Measurements from ENCODE around the gene PPM1K.
"Not testable (repeated sequence)": the region's sequence is repeated elsewhere in the genome, so short reads cannot be mapped to it uniquely, and the experiment has no call there.

DNA sequence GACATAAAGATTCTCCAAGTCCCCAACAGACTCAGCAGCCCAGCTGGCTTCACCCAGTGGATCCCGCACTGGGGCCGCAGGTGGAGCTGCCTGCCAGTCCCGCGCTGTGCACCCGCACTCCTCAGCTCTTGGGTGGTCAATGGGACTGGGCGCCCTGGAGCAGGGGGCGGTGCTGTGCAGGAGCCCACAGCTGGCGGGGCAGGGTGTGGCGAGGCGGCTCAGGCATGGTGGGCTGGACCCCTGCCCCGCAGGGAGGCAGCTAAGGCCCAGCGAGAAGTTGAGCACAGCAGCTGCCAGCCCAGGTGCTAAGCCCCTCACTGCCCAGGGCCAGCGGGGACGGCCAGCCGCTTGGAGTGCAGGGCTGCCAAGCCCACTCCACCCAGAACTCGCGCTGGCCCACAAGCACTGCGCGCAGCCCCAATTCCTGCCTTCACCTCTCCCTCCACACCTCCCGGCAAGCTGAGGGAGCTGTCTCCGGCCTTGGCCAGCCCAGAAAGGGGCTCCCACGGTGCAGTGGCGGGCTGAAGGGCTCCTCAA lies 28.8 kb upstream of the PPM1K start:
- TF ChIP-seq, protein P1, sequence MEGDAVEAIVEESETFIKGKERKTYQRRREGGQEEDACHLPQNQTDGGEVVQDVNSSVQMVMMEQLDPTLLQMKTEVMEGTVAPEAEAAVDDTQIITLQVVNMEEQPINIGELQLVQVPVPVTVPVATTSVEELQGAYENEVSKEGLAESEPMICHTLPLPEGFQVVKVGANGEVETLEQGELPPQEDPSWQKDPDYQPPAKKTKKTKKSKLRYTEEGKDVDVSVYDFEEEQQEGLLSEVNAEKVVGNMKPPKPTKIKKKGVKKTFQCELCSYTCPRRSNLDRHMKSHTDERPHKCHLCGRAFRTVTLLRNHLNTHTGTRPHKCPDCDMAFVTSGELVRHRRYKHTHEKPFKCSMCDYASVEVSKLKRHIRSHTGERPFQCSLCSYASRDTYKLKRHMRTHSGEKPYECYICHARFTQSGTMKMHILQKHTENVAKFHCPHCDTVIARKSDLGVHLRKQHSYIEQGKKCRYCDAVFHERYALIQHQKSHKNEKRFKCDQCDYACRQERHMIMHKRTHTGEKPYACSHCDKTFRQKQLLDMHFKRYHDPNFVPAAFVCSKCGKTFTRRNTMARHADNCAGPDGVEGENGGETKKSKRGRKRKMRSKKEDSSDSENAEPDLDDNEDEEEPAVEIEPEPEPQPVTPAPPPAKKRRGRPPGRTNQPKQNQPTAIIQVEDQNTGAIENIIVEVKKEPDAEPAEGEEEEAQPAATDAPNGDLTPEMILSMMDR (conservative IDR thresholded peaks at IDR 0.05 in 1 of 2, IDR thresholded peaks at IDR 0.05 in 1 of 2; ENCODE audit: extremely low read depth in 1 of 2, insufficient read depth in 1 of 2, low read depth in 1 of 2, low read length in 2 of 2) = not testable (repeated sequence)
- not testable (repeated sequence) for TF ChIP-seq EZH2 (IDR thresholded peaks at IDR 0.05; ENCODE audit: borderline replicate concordance, low read length)

Measured in mammary epithelial cell (primary cell).